ENCODE results near the gene MED13L. TPM values are rescaled to one million over a fixed set of nuclear protein-coding genes. Genes with fewer than 3 reads are reported as not detected.

Gene MED13L
- total and polyA plus RNA-seq, 4 donors = 7.9 to 94.0 (median 37.7) TPM

DNA sequence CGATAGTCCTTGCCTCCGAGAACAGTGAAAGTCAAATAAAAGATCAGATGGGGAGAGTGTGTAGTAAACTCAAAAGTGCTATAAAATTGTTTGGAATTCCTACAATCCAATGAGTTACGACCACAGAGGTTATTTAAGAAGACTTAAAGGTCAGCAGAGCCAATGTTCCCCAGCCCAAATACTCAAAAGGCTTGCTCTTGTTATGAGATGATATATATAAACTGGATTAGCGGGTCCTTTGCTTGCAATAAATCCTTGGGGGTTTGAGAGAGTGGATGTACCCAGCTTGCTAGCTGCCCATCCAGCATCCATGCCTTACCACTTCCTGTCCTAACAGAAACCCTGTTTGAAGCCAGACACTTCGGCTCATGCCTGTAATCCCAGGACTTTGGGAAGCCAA lies 29.0 kb upstream of the MED13L start:
- Histone ChIP-seq H3K36me3 (ENCODE audit: control insufficient read depth in 4 of 4, insufficient read depth in 3 of 4, low read depth in 1 of 4, low read length in 3 of 4) (no peaks in the 10 kb centered on the region), H3K9me3 (ENCODE audit: control insufficient read depth in 4 of 4, low read length in 3 of 4) (no peaks in the 10 kb centered on the region), H3K27ac (ENCODE audit: low read depth in 1 of 2, low read length in 2 of 2) (no peak overlapping the region), H3K4me1 (ENCODE audit: control insufficient read depth in 4 of 4, insufficient read depth in 4 of 4, low read length in 3 of 4) (peaks cover 2 to 18% (median 9%) of the 10 kb centered on the region in 4 donors), H3K4me3 (ENCODE audit: low read depth in 1 of 3, low read length in 3 of 3) (no peak overlapping the region), H3K9ac (ENCODE audit: low read depth in 1 of 2, low read length in 2 of 2) (no peak overlapping the region), H3K27me3 (ENCODE audit: control insufficient read depth in 4 of 4, insufficient read depth in 4 of 4, low read length in 3 of 4) (no peaks in the 10 kb centered on the region)
- 88% methylated on average over 5 of the region's 5 CpGs for WGBS
- DNase-seq (ENCODE audit: low spot score) = no peak
- TF ChIP-seq, protein P1, sequence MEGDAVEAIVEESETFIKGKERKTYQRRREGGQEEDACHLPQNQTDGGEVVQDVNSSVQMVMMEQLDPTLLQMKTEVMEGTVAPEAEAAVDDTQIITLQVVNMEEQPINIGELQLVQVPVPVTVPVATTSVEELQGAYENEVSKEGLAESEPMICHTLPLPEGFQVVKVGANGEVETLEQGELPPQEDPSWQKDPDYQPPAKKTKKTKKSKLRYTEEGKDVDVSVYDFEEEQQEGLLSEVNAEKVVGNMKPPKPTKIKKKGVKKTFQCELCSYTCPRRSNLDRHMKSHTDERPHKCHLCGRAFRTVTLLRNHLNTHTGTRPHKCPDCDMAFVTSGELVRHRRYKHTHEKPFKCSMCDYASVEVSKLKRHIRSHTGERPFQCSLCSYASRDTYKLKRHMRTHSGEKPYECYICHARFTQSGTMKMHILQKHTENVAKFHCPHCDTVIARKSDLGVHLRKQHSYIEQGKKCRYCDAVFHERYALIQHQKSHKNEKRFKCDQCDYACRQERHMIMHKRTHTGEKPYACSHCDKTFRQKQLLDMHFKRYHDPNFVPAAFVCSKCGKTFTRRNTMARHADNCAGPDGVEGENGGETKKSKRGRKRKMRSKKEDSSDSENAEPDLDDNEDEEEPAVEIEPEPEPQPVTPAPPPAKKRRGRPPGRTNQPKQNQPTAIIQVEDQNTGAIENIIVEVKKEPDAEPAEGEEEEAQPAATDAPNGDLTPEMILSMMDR (IDR thresholded peaks at IDR 0.05; ENCODE audit: low read depth, low read length, missing input control) = no peak
- TF ChIP-seq HNF4A (conservative IDR thresholded peaks at IDR 0.05) (no peak), NR2F2 (IDR thresholded peaks at IDR 0.05) (no peak), RXRA (IDR thresholded peaks at IDR 0.05) (no peak), JUND (IDR thresholded peaks at IDR 0.05) (no peak), FOXA1 (IDR thresholded peaks at IDR 0.05) (no peak), HNF4G (IDR thresholded peaks at IDR 0.05) (no peak), YY1 (IDR thresholded peaks at IDR 0.05) (no peak)
- TF ChIP-seq, protein P2, sequence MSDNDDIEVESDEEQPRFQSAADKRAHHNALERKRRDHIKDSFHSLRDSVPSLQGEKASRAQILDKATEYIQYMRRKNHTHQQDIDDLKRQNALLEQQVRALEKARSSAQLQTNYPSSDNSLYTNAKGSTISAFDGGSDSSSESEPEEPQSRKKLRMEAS (IDR thresholded peaks at IDR 0.05) = no peak
- TF ChIP-seq, protein P3, sequence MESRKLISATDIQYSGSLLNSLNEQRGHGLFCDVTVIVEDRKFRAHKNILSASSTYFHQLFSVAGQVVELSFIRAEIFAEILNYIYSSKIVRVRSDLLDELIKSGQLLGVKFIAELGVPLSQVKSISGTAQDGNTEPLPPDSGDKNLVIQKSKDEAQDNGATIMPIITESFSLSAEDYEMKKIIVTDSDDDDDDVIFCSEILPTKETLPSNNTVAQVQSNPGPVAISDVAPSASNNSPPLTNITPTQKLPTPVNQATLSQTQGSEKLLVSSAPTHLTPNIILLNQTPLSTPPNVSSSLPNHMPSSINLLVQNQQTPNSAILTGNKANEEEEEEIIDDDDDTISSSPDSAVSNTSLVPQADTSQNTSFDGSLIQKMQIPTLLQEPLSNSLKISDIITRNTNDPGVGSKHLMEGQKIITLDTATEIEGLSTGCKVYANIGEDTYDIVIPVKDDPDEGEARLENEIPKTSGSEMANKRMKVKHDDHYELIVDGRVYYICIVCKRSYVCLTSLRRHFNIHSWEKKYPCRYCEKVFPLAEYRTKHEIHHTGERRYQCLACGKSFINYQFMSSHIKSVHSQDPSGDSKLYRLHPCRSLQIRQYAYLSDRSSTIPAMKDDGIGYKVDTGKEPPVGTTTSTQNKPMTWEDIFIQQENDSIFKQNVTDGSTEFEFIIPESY (IDR thresholded peaks at IDR 0.05) = no peak

DNA sequence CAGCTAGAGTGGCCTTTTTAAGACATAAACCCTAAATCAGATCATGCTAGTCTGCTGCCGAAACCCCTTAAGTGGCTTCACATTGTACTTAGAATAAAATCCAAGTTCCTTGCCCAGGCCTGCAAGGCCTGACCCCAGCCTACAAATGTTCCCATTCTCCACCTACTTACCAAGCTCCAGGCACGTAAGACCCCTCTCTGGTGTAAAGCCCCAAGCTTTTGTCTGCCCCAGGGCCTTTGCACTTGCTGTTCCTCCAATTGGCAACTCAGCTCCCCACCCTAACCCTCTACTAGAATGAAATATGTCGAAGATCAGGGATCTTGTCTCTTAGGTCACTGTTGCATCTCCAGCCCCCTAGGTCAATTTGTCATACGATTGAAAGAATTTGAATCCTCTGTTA lies 27.1 kb upstream of the MED13L start:
- Histone ChIP-seq H3K27ac (ENCODE audit: low read depth in 1 of 2, low read length in 2 of 2) (no peak overlapping the region), H3K4me3 (ENCODE audit: low read depth in 1 of 3, low read length in 3 of 3) (no peak overlapping the region), H3K9me3 (ENCODE audit: control insufficient read depth in 4 of 4, low read length in 3 of 4) (no peaks in the 10 kb centered on the region), H3K36me3 (ENCODE audit: control insufficient read depth in 4 of 4, insufficient read depth in 3 of 4, low read depth in 1 of 4, low read length in 3 of 4) (no peaks in the 10 kb centered on the region), H3K9ac (ENCODE audit: low read depth in 1 of 2, low read length in 2 of 2) (no peak overlapping the region), H3K27me3 (ENCODE audit: control insufficient read depth in 4 of 4, insufficient read depth in 4 of 4, low read length in 3 of 4) (no peaks in the 10 kb centered on the region), H3K4me1 (ENCODE audit: control insufficient read depth in 4 of 4, insufficient read depth in 4 of 4, low read length in 3 of 4) (peaks cover 2 to 18% (median 10%) of the 10 kb centered on the region in 4 donors)
- 95% methylated on average over 4 of the region's 4 CpGs for WGBS
- TF ChIP-seq JUND (IDR thresholded peaks at IDR 0.05) = no peak
- no peak for TF ChIP-seq RXRA (IDR thresholded peaks at IDR 0.05)
- no peak for TF ChIP-seq YY1 (IDR thresholded peaks at IDR 0.05)
- TF ChIP-seq GABPA (IDR thresholded peaks at IDR 0.05 in 1 of 2, conservative IDR thresholded peaks at IDR 0.05 in 1 of 2) = no peak
- TF ChIP-seq, protein P3 (IDR thresholded peaks at IDR 0.05) = no peak
- no peak for TF ChIP-seq TAF1 (conservative IDR thresholded peaks at IDR 0.05)
- no peak for TF ChIP-seq HNF4A (conservative IDR thresholded peaks at IDR 0.05)
- TF ChIP-seq, protein P1 (IDR thresholded peaks at IDR 0.05; ENCODE audit: low read depth, low read length, missing input control) = no peak
- no peak for TF ChIP-seq EGR1 (IDR thresholded peaks at IDR 0.05; ENCODE audit: low read depth in 2 of 2)
- TF ChIP-seq FOXA2 (IDR thresholded peaks at IDR 0.05) = no peak
- TF ChIP-seq RAD21 (IDR thresholded peaks at IDR 0.05) = no peak
- no peak for TF ChIP-seq FOXA1 (IDR thresholded peaks at IDR 0.05)
- TF ChIP-seq HNF4G (IDR thresholded peaks at IDR 0.05) = no peak
- TF ChIP-seq, protein P2 (IDR thresholded peaks at IDR 0.05) = no peak
- TF ChIP-seq, protein P4, sequence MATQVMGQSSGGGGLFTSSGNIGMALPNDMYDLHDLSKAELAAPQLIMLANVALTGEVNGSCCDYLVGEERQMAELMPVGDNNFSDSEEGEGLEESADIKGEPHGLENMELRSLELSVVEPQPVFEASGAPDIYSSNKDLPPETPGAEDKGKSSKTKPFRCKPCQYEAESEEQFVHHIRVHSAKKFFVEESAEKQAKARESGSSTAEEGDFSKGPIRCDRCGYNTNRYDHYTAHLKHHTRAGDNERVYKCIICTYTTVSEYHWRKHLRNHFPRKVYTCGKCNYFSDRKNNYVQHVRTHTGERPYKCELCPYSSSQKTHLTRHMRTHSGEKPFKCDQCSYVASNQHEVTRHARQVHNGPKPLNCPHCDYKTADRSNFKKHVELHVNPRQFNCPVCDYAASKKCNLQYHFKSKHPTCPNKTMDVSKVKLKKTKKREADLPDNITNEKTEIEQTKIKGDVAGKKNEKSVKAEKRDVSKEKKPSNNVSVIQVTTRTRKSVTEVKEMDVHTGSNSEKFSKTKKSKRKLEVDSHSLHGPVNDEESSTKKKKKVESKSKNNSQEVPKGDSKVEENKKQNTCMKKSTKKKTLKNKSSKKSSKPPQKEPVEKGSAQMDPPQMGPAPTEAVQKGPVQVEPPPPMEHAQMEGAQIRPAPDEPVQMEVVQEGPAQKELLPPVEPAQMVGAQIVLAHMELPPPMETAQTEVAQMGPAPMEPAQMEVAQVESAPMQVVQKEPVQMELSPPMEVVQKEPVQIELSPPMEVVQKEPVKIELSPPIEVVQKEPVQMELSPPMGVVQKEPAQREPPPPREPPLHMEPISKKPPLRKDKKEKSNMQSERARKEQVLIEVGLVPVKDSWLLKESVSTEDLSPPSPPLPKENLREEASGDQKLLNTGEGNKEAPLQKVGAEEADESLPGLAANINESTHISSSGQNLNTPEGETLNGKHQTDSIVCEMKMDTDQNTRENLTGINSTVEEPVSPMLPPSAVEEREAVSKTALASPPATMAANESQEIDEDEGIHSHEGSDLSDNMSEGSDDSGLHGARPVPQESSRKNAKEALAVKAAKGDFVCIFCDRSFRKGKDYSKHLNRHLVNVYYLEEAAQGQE (IDR thresholded peaks at IDR 0.05) = no peak
- no peak for TF ChIP-seq NR2F2 (IDR thresholded peaks at IDR 0.05)
- TF ChIP-seq SP1 (IDR thresholded peaks at IDR 0.05) = no peak
- TF ChIP-seq, protein P5, sequence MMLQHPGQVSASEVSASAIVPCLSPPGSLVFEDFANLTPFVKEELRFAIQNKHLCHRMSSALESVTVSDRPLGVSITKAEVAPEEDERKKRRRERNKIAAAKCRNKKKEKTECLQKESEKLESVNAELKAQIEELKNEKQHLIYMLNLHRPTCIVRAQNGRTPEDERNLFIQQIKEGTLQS (IDR thresholded peaks at IDR 0.05) = no peak
- DNase-seq (ENCODE audit: low spot score) = no peak
